ENCODE data around the gene TMEM123.

The TMEM123 gene

GRCh38 chr11:102468616-102469195 is 16.1 kb upstream of the TMEM123 start:
- Histone ChIP-seq H2BK15ac (ENCODE audit: low read length) (no peak overlapping the region), H2AFZ (ENCODE audit: low read length) (no peak overlapping the region), H2AK5ac (ENCODE audit: low read depth, low read length) (no peak overlapping the region), H2BK12ac (ENCODE audit: low read length) (no peak overlapping the region), H4K91ac (ENCODE audit: low read depth, low read length, poor library complexity) (no peak overlapping the region), H2BK5ac (ENCODE audit: low read length) (no peak overlapping the region), H3K4me3 (ENCODE audit: low read length in 2 of 2) (no peak overlapping the region), H3K9ac (ENCODE audit: low read depth, low read length, poor library complexity) (no peak overlapping the region), H3K4ac (ENCODE audit: low read length) (no peak overlapping the region), H3K23ac (ENCODE audit: low read depth, low read length, poor library complexity) (no peak overlapping the region), H3K4me1 (ENCODE audit: control insufficient read depth in 2 of 2, insufficient read depth in 1 of 2, low read depth in 1 of 2, low read length in 2 of 2) (peaks cover 0 to 1% of the 10 kb centered on the region in 2 donors), H3K9me3 (replicated peaks in 1 of 2; ENCODE audit: control insufficient read depth in 2 of 2, insufficient read depth in 1 of 2, low read depth in 1 of 2, low read length in 2 of 2) (no peaks in the 10 kb centered on the region), H3K27ac (replicated peaks; ENCODE audit: low read length) (no peak overlapping the region), H2BK120ac (ENCODE audit: low read depth, low read length) (no peak overlapping the region), H3K36me3 (replicated peaks in 1 of 2; ENCODE audit: control insufficient read depth in 2 of 2, insufficient read depth in 2 of 2, low read length in 2 of 2) (no peaks in the 10 kb centered on the region), H3K4me2 (ENCODE audit: insufficient read depth, low read length, poor library complexity, severe bottlenecking) (no peak overlapping the region), H4K8ac (ENCODE audit: low read depth, low read length) (no peak overlapping the region), H3K18ac (ENCODE audit: low read length) (no peak overlapping the region), H3K79me1 (ENCODE audit: low read depth, low read length) (no peaks in the 10 kb centered on the region), H3K27me3 (ENCODE audit: control insufficient read depth in 3 of 3, insufficient read depth in 3 of 3, low read depth in 1 of 3, low read length in 3 of 3) (peaks cover 0 to 14% (median 0%) of the 10 kb centered on the region in 3 experiments), H3K14ac (ENCODE audit: low read length) (no peak overlapping the region)
- no peak for DNase-seq (ENCODE audit: low spot score)
- WGBS, 2 donors (ENCODE audit: extremely low coverage in 2 of 2, insufficient read length in 2 of 2, insufficient replicate concordance in 1 of 2): no CpG with 5 or more reads among the region's 6 CpGs

- H4K91ac ChIP-seq (ENCODE audit: low read depth, low read length, poor library complexity): no peak overlapping the region
- no peak overlapping the region for H3K4me3 ChIP-seq (ENCODE audit: low read length in 2 of 2)
- H3K18ac ChIP-seq (ENCODE audit: low read length): no peak overlapping the region
- no peak overlapping the region for H2BK12ac ChIP-seq (ENCODE audit: low read length)
- H2BK15ac ChIP-seq (ENCODE audit: low read length): no peak overlapping the region
- no peak overlapping the region for H3K14ac ChIP-seq (ENCODE audit: low read length)
- H3K4me1 ChIP-seq (ENCODE audit: control insufficient read depth in 2 of 2, insufficient read depth in 1 of 2, low read depth in 1 of 2, low read length in 2 of 2): no peaks in the 10 kb centered on the region
- DNase-seq (ENCODE audit: low spot score): no peak
- no peak overlapping the region for H2BK120ac ChIP-seq (ENCODE audit: low read depth, low read length)
- H2BK5ac ChIP-seq (ENCODE audit: low read length): no peak overlapping the region
- no peaks in the 10 kb centered on the region for H3K9me3 ChIP-seq (replicated peaks in 1 of 2; ENCODE audit: control insufficient read depth in 2 of 2, insufficient read depth in 1 of 2, low read depth in 1 of 2, low read length in 2 of 2)
- H3K27ac ChIP-seq (replicated peaks; ENCODE audit: low read length): no peak overlapping the region
- no peaks in the 10 kb centered on the region for H3K79me1 ChIP-seq (ENCODE audit: low read depth, low read length)
- H3K9ac ChIP-seq (ENCODE audit: low read depth, low read length, poor library complexity): no peak overlapping the region
- H3K23ac ChIP-seq (ENCODE audit: low read depth, low read length, poor library complexity): no peak overlapping the region
- no CpG with 5 or more reads among the region's 6 CpGs for WGBS, 2 donors (ENCODE audit: extremely low coverage in 2 of 2, insufficient read length in 2 of 2, insufficient replicate concordance in 1 of 2)
- no peak overlapping the region for H4K8ac ChIP-seq (ENCODE audit: low read depth, low read length)
- no peaks in the 10 kb centered on the region for H3K36me3 ChIP-seq (replicated peaks in 1 of 2; ENCODE audit: control insufficient read depth in 2 of 2, insufficient read depth in 2 of 2, low read length in 2 of 2)
- no peak overlapping the region for H2AFZ ChIP-seq (ENCODE audit: low read length)
- no peak overlapping the region for H3K4me2 ChIP-seq (ENCODE audit: insufficient read depth, low read length, poor library complexity, severe bottlenecking)
- H3K4ac ChIP-seq (ENCODE audit: low read length): no peak overlapping the region
- no peak overlapping the region for H2AK5ac ChIP-seq (ENCODE audit: low read depth, low read length)
- H3K27me3 ChIP-seq (ENCODE audit: control insufficient read depth in 3 of 3, insufficient read depth in 3 of 3, low read depth in 1 of 3, low read length in 3 of 3): peaks cover 0 to 14% (median 0%) of the 10 kb centered on the region in 3 experiments
Observed at GRCh38 chr11:102467853-102468580, 15.5 kb upstream of the TMEM123 start.

- Histone ChIP-seq H3K79me1 (ENCODE audit: low read depth, low read length) (no peaks in the 10 kb centered on the region), H4K91ac (ENCODE audit: low read depth, low read length, poor library complexity) (no peak overlapping the region), H3K27me3 (ENCODE audit: control insufficient read depth in 3 of 3, insufficient read depth in 3 of 3, low read depth in 1 of 3, low read length in 3 of 3) (peaks cover 0 to 14% (median 0%) of the 10 kb centered on the region in 3 experiments), H2BK15ac (ENCODE audit: low read length) (no peak overlapping the region), H4K8ac (ENCODE audit: low read depth, low read length) (no peak overlapping the region), H2BK12ac (ENCODE audit: low read length) (no peak overlapping the region), H3K18ac (ENCODE audit: low read length) (no peak overlapping the region), H3K9me3 (replicated peaks in 1 of 2; ENCODE audit: control insufficient read depth in 2 of 2, insufficient read depth in 1 of 2, low read depth in 1 of 2, low read length in 2 of 2) (no peaks in the 10 kb centered on the region), H3K27ac (replicated peaks; ENCODE audit: low read length) (no peak overlapping the region), H3K4me2 (ENCODE audit: insufficient read depth, low read length, poor library complexity, severe bottlenecking) (no peak overlapping the region), H2BK120ac (ENCODE audit: low read depth, low read length) (no peak overlapping the region), H3K9ac (ENCODE audit: low read depth, low read length, poor library complexity) (no peak overlapping the region), H2AK5ac (ENCODE audit: low read depth, low read length) (no peak overlapping the region), H3K4me3 (ENCODE audit: low read length in 2 of 2) (no peak overlapping the region), H2AFZ (ENCODE audit: low read length) (no peak overlapping the region), H3K4ac (ENCODE audit: low read length) (no peak overlapping the region), H2BK5ac (ENCODE audit: low read length) (no peak overlapping the region), H3K4me1 (ENCODE audit: control insufficient read depth in 2 of 2, insufficient read depth in 1 of 2, low read depth in 1 of 2, low read length in 2 of 2) (no peaks in the 10 kb centered on the region), H3K23ac (ENCODE audit: low read depth, low read length, poor library complexity) (no peak overlapping the region), H3K36me3 (replicated peaks in 1 of 2; ENCODE audit: control insufficient read depth in 2 of 2, insufficient read depth in 2 of 2, low read length in 2 of 2) (no peaks in the 10 kb centered on the region), H3K14ac (ENCODE audit: low read length) (no peak overlapping the region)
- DNase-seq (ENCODE audit: low spot score): no peak
- WGBS, 2 donors (ENCODE audit: extremely low coverage in 2 of 2, insufficient read length in 2 of 2, insufficient replicate concordance in 1 of 2): no CpG with 5 or more reads among the region's 4 CpGs
Observed at GRCh38 chr11:102467080-102467708, 14.6 kb upstream of the TMEM123 start.

- H2BK12ac ChIP-seq (ENCODE audit: low read length): no peak overlapping the region
- no peak overlapping the region for H4K8ac ChIP-seq (ENCODE audit: low read depth, low read length)
- no peak overlapping the region for H3K23ac ChIP-seq (ENCODE audit: low read depth, low read length, poor library complexity)
- DNase-seq (ENCODE audit: low spot score): no peak
- no peak overlapping the region for H2AFZ ChIP-seq (ENCODE audit: low read length)
- no peak overlapping the region for H3K4ac ChIP-seq (ENCODE audit: low read length)
- no peak overlapping the region for H2BK120ac ChIP-seq (ENCODE audit: low read depth, low read length)
- no peak overlapping the region for H2BK5ac ChIP-seq (ENCODE audit: low read length)
- H3K27ac ChIP-seq (replicated peaks; ENCODE audit: low read length): no peak overlapping the region
- no CpG with 5 or more reads among the region's 1 CpG for WGBS, 2 donors (ENCODE audit: extremely low coverage in 2 of 2, insufficient read length in 2 of 2, insufficient replicate concordance in 1 of 2)
- H2BK15ac ChIP-seq (ENCODE audit: low read length): no peak overlapping the region
- H4K91ac ChIP-seq (ENCODE audit: low read depth, low read length, poor library complexity): no peak overlapping the region
- peaks cover 0 to 10% (median 0%) of the 10 kb centered on the region in 3 experiments for H3K27me3 ChIP-seq (ENCODE audit: control insufficient read depth in 3 of 3, insufficient read depth in 3 of 3, low read depth in 1 of 3, low read length in 3 of 3)
- H3K9ac ChIP-seq (ENCODE audit: low read depth, low read length, poor library complexity): no peak overlapping the region
- no peaks in the 10 kb centered on the region for H3K79me1 ChIP-seq (ENCODE audit: low read depth, low read length)
- no peaks in the 10 kb centered on the region for H3K4me1 ChIP-seq (ENCODE audit: control insufficient read depth in 2 of 2, insufficient read depth in 1 of 2, low read depth in 1 of 2, low read length in 2 of 2)
- H2AK5ac ChIP-seq (ENCODE audit: low read depth, low read length): no peak overlapping the region
- H3K14ac ChIP-seq (ENCODE audit: low read length): no peak overlapping the region
- no peaks in the 10 kb centered on the region for H3K9me3 ChIP-seq (replicated peaks in 1 of 2; ENCODE audit: control insufficient read depth in 2 of 2, insufficient read depth in 1 of 2, low read depth in 1 of 2, low read length in 2 of 2)
- no peaks in the 10 kb centered on the region for H3K36me3 ChIP-seq (replicated peaks in 1 of 2; ENCODE audit: control insufficient read depth in 2 of 2, insufficient read depth in 2 of 2, low read length in 2 of 2)
- no peak overlapping the region for H3K4me2 ChIP-seq (ENCODE audit: insufficient read depth, low read length, poor library complexity, severe bottlenecking)
- no peak overlapping the region for H3K18ac ChIP-seq (ENCODE audit: low read length)
- H3K4me3 ChIP-seq (ENCODE audit: low read length in 2 of 2): no peak overlapping the region
Observed at GRCh38 chr11:102465696-102466095, 13.1 kb upstream of the TMEM123 start.
